Measurements from ENCODE around the gene RGS16.

RGS16 gene

DNA sequence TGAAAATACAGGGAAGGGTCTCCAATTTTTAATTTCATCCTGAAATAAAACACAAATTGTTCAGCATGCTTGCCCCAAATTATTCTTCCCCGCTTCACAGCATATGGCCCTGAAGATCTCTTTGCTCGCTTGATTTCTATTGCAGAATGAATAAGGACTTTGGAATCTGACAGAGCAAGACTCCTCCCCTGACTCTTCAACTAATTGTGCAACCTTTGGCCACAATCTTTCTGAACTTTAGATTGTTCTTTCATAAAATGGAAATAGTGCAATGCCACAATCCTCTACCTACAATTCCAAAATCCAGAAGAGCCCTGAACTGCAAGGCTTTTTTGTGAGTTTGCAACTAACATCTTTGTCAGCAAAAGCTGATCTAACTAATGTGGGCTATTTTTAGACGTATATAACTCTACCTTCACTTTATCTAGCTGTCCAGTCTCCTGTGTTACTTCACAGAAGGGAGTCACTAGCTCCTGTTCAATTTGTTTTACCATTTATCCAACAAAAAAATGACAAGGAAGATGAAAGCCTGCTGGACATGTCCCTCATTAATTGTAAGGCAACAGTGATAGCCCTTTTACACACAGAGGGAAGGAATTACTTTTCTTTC lies 28.5 kb downstream of the RGS16 start:
- TF ChIP-seq, protein P1, sequence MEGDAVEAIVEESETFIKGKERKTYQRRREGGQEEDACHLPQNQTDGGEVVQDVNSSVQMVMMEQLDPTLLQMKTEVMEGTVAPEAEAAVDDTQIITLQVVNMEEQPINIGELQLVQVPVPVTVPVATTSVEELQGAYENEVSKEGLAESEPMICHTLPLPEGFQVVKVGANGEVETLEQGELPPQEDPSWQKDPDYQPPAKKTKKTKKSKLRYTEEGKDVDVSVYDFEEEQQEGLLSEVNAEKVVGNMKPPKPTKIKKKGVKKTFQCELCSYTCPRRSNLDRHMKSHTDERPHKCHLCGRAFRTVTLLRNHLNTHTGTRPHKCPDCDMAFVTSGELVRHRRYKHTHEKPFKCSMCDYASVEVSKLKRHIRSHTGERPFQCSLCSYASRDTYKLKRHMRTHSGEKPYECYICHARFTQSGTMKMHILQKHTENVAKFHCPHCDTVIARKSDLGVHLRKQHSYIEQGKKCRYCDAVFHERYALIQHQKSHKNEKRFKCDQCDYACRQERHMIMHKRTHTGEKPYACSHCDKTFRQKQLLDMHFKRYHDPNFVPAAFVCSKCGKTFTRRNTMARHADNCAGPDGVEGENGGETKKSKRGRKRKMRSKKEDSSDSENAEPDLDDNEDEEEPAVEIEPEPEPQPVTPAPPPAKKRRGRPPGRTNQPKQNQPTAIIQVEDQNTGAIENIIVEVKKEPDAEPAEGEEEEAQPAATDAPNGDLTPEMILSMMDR (IDR thresholded peaks at IDR 0.05; ENCODE audit: low read depth, low read length), result no peak
- DNase-seq (ENCODE audit: extremely low read depth, low read depth), result peak; percentile 44

DNA sequence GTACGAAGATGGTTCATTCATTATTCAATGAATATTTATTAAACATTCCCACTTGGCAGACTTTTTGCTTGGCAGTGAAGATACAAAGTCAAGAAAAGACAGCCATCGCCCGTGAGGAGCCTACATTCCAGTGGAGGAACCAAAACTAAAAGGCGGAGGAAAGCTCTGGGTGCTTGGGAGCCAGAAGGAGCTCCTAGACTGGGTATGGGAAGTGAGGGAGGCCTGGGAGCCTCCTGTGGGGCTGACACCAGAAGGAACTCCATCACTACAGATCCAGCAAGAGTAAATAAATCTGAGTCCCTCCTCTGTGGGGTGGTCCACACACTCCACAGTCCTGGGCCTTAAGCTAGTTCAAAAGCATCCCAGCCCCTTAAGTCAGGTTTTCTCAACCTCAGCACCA lies 30.0 kb downstream of the RGS16 start:
- DNase-seq (ENCODE audit: extremely low read depth, low read depth), result no peak
- TF ChIP-seq, protein P1 (IDR thresholded peaks at IDR 0.05; ENCODE audit: low read depth, low read length), result no peak

DNA sequence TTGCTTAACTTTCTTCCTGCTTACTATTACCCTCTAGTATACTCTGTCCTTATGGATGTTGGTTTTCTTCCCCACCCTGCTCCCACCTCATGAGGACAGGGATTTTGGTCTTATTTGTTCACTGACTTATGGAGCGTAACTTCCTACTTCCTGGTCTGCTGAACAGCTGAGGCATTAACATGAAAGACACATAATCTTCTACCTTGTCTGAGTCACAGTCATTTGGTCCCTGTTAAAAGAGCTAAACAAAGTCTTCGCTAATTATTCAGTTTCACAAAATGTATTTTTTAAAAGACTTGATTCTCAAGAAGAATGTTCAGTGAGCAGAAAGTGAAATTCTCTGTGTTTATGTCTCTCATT lies 33.6 kb downstream of the RGS16 start:
- DNase-seq (ENCODE audit: extremely low read depth, low read depth), result no peak
- TF ChIP-seq, protein P1 (IDR thresholded peaks at IDR 0.05; ENCODE audit: low read depth, low read length), result no peak

DNA sequence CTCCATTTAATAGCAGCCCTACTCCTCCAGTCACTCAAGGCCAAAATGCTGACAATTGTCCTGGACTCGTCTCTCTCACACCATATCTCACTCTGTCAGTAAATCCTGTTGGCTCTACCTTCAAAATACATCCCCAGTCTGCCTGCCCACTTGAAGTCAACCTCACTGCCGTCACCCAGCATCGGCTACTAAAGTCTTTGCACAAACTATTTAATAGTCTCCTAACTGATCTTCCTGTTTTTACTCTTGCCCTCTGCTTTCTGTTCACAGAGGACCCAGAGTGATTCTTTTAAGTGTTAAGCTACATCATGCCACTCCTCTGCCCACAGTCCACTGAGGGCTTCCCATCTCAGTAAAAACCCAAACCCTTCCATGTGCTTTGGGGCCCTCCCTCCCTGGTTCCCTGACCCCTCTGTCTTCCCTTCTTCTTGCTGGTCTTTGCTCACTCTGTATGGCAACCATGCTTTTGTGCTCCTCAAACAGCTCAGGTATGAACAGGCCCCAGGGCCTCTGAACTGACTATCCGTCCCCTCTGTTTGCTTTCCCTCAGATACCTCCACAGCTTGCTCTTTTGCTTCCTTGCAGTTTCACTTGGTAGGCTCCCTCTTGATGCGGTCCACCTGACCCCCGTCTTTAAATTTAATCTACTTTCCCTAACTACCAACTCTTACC lies 34.1 kb downstream of the RGS16 start:
- TF ChIP-seq, protein P1 (IDR thresholded peaks at IDR 0.05; ENCODE audit: low read depth, low read length), result no peak
- no peak for DNase-seq (ENCODE audit: extremely low read depth, low read depth)

DNA sequence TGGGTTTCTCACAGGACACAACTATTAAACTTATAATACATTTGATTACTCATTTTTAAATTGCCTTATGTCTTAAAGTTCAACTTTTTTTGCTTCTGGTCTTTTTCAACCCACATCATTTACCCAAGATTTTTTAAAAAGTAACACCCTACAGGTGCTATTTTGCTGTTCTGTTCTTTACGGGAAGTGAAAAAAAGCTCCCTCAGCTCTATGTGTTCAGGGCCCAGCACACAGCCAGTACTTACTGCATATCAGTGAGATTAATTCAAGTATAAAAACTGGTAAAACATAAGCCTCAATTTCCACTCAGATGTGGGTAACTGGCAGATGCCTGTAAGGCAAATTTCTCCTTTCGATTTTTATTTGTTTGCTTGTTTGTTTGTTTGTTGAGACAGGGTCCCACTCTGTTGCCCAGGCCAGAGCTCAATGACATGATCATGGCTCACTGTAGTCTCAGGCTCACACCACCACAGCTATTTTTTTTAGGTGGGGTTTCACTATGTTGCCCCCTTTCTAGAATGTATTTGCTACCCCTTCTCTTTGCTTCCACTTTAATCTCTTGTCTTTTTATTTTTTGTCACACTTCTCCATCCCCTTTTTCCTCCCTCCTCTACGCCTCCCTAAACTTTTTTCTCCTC lies 35.4 kb downstream of the RGS16 start:
- TF ChIP-seq, protein P1 (IDR thresholded peaks at IDR 0.05; ENCODE audit: low read depth, low read length), result no peak
- no peak for DNase-seq (ENCODE audit: extremely low read depth, low read depth)

DNA sequence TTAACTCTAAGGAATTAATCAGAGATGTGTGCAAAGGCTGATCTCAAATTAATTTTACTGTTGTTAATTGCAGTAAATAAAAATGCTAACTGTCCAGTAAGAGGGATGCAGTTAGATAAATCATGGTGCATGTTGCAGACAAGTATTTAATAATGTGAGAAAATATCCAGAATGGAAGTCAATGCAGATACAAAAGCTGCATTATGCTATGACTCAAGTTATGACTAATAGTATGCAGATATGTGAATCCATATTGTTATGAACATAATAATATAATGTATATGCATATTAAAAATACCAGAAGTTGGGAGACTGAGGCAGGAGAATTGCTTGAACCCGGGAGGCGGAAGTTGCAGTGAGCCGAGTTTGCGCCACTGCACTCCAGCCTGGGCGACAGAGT lies 36.6 kb downstream of the RGS16 start:
- TF ChIP-seq, protein P1 (IDR thresholded peaks at IDR 0.05; ENCODE audit: low read depth, low read length), result no peak

DNA sequence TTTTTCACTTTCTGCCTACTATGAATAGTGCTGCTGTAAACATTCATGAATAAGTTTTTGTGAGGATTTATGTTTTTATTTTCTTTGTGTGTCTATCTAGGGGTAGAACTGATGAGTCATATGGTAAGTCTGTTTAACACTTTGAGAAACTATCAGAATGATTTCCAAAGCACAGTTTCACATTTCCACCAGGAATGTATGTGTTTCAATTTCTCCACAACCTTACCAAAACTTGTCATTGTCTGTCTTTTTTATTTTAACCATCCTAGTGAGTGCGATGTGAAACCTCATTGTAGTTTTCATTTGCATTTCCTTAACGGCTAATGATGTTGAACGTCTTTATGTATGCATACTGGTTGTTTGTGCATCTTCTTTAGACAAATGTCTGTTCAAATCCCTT lies 38.7 kb downstream of the RGS16 start:
- TF ChIP-seq, protein P1 (IDR thresholded peaks at IDR 0.05; ENCODE audit: low read depth, low read length), result no peak
- DNase-seq (ENCODE audit: extremely low read depth, low read depth), result no peak

More for the DNA sequence above, 36.6 kb downstream of the RGS16 start:
- DNase-seq (ENCODE audit: extremely low read depth, low read depth), result no peak
